Endometrial microvascular endothelial cells (primary cell): ENCODE measurements around the gene PLA2G2E. TPM values are rescaled to one million over a fixed set of nuclear protein-coding genes. Genes with fewer than 3 reads are reported as not detected.

Experiments used
- in situ Hi-C: cut with HindIII; loops from 2 replicates; pipeline ENCODE4 v1.10.0; 2017; ENCODE audit warnings: low sequenced_read_pairs, low pct_unique_long_range_greater_than_20kb; ENCODE audit errors: inconsistent ontology term
- total RNA-seq: library from RNA; depleted of rRNA; stranded (reverse); fragments of >200 nt; gene quantifications from one replicate; pipeline ENCODE4 v1.2.3, GENCODE V29; 2015; ENCODE audit errors: inconsistent ontology term

Gene PLA2G2E, protein sequence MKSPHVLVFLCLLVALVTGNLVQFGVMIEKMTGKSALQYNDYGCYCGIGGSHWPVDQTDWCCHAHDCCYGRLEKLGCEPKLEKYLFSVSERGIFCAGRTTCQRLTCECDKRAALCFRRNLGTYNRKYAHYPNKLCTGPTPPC
- total RNA-seq, result not detected

DNA sequence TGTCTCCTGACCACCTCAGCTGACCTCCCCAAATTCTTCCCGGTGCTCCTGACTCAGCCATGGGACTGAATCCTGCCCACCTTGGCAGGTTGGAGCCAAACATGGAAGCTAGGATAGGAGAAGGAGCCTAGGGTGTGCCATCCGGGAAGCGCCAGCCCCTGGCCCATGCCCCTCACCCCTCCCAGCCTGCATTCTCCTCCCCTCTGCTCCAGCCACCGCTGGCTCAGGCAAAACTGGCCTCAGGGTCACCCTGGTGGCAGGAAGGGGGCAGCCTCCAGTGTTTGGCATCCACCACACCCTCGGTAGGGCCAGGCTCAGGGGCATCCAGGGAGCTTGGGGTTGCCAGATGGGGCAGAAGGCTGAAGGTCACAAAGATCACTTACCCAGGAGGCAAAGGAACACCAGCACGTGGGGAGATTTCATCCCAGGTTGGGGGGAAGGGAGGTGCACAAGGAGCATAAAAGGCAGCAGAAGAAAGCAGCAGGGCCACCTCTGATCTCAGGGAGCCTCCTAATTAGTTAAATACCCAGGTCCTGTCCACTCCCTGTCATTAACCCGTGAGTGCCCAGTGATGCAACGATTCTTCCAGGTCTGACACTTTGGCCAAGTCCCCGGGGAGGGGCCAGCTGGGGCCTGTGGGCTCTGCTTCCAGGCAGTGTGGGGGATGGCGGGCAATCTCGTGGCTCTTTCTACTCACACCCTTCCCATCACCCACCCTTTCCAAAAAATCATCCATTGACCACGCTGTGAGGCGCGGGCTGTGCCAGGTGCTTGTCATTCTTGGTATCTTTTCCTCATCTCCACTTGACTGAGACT lies at the start of gene PLA2G2E:
TSS of gene PLA2G2E (minus strand) at position 481 of the 816 bp plus-strand sequence. CDS start at position 423, 58 bp downstream.
- in situ Hi-C loops, result no loop called here

DNA sequence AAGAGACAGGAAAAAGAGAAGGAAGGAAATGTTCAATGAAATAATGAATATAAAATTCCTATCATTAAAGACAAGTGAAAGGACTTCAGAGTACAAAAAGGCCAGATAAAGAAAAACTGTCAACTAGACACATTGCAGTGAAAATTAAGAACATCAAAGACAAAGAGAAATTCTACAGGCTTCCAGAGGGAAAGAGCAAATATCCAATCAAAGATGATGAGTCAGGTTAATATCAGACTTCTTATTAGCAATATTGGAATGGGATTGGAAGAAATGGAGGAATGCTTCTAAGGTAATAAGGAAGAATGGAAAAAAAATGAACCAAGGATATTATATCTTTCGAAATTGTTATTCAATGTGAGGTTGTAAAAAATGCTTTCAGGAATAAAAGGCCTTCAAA lies 48.2 kb upstream of the PLA2G2E start:
- in situ Hi-C loops, result no loop called here

DNA sequence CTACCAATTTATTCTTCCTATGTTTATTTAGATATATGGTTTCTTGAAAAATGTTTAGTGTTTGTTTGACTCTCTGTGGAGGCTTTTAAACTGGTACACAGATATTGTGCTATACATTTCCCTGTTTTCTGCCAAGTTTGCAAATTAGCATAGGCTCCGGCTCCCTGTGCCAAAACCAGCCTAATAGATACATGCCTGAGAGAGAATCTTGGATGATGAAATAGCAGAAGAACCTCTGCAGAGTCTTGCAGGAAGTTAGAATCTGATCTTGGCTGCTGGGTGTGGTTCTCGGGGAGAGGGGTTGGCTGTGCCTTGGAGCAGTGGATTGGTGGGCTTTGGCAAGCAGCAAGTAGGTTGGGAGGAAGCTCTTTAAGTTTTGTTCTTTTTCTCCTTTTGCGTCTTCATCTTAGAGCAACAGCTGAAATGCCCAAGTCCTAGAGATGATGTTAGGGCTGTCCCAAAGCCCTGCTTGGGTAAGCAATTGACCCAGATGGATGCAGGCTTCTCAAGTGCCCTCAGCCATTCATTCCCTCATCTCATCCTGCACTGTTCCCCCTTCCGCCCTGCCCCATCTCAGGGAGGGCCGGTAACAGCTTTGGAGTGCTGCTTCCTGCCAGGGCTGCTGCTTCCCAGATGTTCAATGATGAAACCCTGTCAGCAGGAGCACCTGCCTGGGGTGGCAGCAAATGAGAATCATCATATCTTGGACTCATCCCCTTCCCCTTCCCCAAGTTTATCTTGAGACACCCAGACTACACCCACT lies 46.7 kb upstream of the PLA2G2E start:
- in situ Hi-C loops, result no loop called here

DNA sequence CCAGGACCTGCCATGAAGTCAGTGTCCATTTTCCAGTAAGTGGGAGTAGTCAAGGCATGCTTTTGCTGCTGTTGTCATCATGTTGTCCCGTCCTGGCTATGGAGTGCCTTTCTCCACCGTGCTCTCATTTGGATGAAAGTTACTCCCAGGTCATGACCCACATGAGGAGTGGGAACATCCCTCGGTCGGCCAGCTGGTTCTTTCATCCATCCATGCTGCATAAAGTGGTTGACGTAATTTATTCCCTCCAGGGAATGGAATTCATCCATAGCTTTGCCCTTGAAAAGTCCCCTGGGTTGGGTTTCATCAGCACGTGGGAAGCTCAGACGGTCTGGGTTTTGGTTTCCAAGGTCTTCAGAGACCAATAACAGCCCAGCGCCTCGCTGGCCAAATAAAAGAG lies 44.4 kb upstream of the PLA2G2E start:
- in situ Hi-C loops, result no loop called here

DNA sequence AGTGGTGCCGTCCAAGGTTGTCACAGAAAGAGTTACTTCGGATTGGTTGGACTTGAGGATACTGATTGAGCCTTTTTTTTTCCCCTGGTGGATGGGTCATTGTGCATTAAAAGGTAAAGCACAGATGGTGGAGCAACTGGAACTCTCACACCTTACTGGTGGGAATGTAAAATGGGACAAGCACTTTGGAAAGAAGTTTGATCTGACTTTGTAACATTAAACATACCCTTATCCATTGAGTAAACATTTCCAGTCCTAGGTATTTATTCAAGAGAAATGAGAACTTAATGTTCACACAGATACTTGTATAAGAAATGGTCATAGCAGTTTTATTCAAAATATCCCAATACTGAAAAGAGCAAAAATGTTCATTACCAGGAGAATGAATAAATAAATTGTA lies 41.1 kb upstream of the PLA2G2E start:
- in situ Hi-C loops, result no loop called here

DNA sequence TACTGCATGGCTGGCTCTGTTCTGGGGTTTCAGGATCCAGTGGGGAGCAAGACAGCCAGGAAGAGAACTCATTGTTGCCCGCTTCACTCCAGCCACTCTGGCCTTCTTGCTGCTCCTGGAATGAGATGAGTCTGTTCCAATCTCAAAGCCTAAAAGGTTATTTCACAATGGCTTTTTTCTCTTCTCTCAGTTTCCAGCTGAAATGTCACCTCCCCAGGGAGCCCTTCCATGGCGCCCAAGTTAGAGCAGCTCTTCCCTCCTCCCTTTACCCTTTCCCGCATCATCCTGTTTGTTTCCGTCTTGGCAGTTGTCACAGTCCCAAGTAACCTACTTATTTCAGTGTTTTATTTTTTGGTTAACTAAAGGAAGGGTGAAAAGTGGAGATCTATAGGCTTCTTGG lies 40.2 kb upstream of the PLA2G2E start:
- in situ Hi-C loops, result no loop called here

DNA sequence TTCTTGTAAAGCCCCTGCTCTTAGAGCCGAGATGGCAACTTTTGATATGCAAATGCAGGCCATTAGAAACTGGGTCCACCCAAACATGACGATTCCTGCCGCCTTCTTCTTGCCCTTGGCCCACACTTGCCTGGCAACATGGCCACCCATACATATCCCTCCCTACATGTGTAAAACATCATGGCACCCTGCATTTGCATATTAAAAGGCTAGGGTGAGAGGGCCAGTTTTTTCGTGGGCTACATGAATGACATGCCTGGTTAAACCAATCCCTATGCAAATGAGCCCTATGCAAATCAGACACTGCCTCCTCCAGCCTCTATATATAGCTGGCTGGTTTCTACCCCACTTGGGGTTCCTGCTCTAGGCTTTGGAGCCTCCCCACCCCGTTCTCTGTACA lies 37.2 kb upstream of the PLA2G2E start:
- in situ Hi-C loops, result no loop called here

DNA sequence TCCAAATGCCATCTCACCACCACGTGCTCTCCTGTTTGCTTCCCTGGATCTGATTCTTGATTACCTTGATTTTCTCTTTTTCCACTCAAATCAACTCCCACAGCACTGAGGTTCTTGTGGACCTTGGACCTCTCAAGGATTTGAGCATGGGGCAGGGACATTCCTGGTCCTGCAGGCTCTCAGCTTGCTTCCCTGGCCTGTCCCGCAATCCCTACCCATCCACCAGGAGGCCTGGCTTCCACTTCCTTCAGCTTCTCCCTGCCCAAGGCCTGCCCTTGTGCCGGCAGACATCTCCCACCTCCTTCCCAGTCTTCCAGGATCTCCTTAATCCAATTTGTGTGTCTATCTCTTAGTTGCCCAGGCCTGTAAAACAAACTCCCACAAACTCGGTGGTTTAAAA lies 34.4 kb upstream of the PLA2G2E start:
- in situ Hi-C loops, result no loop called here

DNA sequence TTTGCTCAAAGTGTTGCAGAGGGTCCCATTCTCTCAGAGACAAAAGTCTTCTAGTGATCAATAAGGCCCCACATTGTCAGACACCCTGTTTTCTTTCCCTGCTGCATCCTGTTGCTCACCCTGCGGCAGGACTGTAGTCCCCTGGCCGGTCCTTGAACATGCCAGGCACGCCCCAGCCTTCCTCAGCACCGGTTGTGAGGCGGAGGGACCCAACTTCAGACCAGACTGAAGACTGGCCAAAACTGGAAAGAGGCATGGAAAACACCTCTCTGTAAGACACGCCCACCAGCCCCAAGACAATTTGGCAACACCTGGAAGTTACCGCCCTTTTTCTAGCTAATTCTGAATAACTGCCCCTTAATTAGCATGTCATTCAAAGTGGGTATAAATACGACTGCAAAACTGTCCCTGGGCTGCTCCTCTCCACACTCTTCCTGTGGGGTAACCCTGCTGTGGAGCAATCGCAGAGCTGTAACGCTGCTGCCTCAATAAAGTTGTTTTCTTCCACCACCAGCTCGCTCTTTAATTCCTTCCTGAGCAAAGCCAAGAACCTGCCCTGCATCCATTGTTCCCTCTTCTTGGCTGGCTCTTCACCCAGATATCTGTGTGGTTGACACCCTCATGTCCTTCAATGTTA lies 32.2 kb upstream of the PLA2G2E start:
- in situ Hi-C loops, result no loop called here

DNA sequence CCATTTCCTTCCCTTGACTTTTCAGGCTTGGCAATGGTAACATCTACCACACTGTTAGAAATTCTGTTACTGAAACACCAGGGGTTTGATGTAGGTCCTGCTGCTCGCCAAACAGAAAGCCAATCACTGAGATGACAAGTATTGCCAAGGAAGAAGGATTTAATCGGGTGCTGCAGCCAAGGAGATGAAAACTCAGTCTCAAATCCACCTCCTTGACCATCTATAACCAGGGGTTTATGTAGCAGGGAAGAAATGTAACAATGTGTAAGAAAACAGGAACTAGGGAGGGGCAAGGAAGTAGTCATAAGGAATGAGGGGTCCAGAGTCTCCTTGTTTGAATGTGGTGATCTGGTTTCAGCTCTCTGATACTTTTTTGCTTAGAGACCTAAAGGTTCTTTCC lies 30.6 kb upstream of the PLA2G2E start:
- in situ Hi-C loops, result no loop called here

DNA sequence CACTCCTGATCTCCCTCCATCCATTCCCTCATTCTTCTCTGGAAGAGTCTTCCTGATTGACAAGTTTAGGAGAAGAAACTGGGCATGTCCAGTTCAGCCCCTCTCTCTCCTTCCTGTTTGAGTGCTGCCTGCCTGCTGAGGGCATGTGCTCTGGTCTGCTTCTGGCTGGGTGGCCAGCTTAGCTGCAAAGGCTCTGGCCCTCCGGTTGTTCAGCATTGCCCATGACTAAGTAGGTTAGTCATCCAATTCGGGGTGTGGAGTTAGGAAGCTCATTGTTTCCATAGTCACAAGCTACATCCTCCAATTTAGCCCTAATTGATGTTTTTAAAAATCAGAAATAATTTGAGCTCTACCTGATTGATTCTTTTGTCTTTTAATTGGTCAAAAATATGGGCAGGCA lies 25.6 kb upstream of the PLA2G2E start:
- in situ Hi-C loops, result no loop called here

DNA sequence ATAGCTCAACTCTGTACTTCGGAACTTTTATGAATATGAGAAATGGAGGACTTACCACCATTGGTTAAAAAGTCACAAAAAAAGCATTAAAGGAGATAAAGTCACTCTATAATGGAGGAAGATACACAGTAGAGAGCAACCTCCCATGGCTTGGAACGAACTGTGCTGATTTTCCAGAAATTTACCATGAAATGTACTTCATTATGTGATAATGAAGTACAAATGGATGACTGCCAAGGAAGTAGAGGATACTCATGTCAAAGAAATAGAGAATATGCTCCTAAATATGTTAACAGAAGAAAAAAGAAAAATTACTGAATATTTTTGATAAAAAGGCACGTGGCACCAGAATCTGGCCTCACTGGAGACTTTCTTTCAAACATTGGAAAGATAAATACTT lies 23.6 kb upstream of the PLA2G2E start:
- in situ Hi-C loops, result no loop called here

DNA sequence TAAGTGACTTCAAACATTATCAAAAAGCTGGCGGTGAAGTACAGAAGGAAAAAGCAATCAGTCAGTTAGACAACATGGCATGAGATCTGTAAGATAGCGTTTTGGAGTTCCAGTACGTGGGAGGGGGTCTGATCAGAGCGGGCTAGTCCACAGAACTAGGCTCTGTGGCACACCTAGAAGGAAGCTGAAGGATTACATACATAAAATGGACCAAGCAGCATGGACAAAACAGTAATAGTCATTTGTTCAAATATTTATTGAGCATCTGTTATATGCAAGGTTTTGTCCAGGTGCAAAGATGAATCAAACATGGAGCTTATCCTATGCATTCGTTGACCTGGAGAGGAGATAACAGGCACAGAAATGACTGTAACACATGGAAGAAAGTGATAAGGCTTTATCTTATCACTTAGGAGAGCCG lies 22.9 kb upstream of the PLA2G2E start:
- in situ Hi-C loops, result no loop called here

DNA sequence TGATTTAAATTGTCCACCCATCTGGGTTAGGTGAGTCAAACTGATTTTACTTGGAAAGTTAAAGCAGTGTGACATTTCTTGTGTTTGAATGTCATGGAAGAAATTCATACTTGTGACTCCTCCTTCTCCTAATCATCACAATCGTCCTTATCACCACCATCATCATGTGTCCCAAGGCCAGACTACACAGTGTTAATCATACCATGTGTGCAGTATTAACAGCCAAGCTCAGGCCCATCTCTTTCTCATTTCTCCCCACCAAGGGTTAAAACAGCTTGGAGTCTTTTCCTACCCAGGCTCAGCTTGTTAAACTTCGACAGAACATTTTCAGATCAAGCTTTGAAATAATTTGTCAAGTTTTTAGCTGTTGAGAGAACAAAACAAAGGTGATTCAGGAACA lies 22.5 kb upstream of the PLA2G2E start:
- in situ Hi-C loops, result no loop called here

DNA sequence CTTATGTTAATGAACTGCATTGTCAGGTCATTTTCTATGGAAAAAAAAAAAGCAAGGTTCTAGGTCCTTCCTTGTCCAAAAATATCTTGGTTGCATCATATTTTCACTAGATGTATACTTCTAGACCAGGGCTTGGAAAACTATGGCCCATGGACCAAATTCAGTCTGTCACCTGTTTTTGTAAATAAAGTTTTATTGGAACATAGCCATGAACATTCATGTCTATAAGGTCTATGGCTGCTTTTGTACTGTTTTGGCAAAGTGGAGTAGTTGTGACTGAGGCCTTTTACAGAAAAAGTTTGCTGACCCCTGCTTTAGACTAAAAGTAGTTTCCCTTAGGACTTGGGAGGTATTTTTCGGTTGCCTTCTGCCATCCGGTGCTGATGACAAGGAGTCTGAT lies 19.2 kb upstream of the PLA2G2E start:
- in situ Hi-C loops, result no loop called here

DNA sequence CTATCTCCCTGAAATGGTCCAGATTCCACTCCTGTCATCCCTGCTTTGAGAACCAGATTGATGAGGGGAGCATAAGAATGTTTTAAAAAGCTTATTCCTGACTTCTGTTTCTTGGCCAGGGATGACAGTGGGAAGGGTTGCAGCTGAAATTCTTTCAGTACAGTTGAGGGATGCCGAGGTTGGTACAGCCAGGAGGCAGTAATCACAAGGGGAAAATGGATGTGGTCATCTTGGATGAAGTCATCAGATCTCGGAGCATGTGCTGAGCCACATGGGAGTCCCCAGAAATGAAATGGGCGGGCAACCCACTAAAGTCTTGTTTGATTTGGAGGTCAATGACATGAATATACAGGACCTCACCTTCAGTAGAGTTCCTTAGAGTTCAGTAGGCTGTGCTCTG lies 18.7 kb upstream of the PLA2G2E start:
- in situ Hi-C loops, result no loop called here

DNA sequence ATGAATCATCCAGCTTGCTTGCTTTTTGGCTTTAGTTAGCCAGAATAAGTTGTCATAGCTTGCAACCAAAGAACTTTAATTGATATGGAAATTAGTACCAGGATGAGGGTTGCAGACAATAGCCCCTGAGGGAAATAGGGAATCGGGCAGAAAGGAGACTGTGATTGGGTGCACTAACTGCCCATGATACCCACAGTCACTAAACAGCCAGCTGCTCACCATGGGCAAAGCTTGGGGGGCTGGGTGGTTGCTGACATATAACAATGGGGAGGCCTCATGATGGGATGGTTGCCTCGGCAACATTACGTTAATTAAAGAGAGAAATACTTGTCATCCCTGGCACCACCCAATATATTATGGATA lies 17.8 kb upstream of the PLA2G2E start:
- in situ Hi-C loops, result no loop called here

DNA sequence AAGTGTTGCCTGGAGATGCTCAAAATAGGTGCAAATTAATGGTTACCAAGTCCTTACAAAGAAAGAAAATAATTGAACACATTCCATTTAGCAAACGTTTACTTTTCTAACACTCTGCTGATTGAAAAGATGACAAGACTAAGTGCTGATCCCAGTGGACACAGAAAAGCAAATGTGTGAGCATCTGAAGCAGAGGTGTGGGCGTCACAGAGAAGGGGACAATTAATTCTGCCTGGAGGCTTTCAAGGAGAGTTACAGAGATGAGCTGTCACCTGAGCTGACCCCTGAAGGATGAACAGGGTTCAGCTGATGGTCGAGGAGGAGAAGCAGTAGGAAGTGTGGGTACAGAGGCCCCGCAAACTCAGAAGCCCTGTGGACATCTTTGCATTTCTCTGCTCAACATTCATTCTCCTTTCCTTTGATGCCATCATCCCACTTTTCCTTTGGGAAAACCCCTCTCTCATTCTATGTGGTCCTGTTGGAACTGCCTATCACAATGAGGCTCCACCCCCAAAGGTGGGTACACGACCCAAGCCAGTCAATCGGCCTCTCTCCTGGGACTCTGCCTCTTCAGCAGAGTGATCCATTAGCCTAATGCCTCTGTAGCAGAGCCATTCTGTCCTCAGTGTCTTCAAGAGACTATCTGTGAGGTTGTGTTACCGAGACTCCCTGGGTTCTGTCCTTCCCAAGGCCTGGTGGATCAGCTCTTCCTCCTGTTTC lies 17.2 kb upstream of the PLA2G2E start:
- in situ Hi-C loops, result no loop called here

DNA sequence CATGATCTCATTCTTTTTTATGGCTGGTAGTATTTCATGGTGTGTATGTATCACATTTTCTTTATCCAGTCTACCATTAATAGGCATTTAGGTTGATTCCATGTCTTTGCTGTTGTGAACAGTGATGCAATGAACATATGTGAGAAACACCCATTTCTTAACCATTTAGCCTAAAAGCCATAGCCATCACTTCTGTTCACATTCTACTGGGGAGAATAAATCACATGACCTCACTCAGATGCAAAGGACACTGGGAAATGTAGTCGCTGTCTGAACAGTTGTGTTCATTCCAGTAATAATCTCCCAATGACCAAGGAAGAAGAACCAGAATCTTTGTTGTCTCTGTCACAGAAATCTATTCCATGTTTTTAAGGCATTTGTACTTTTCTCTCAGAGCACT lies 15.1 kb upstream of the PLA2G2E start:
- in situ Hi-C loops, result no loop called here
